ENCODE results near the gene OR4M1.

- TF ChIP-seq CTCF (IDR thresholded peaks at IDR 0.05; ENCODE audit: low read depth, low read length, poor library complexity, severe bottlenecking) (no peak), EZH2phosphoT487 (IDR thresholded peaks at IDR 0.05; ENCODE audit: borderline replicate concordance, low read length) (no peak)
Observed at GRCh38 chr14:19743256-19743655, 30.0 kb upstream of the OR4M1 start, which contains the start of gene OR4Q3.
